Stimulated activated CD8-positive, alpha-beta memory T cell treated with anti-CD3 and anti-CD28 coated beads, Interleukin-7, amount 100 ng/mL, for 24 hours (primary cell): ENCODE results near the gene SH3RF2.
"Not testable (repeated sequence)": the region's sequence is repeated elsewhere in the genome, so short reads cannot be mapped to it uniquely, and the experiment has no call there.

ENCODE experiments used
- DNase-seq: peaks from one replicate; pipeline ENCODE4 v3.0.0-alpha.2; 2020; ENCODE audit warnings: low read depth

Gene SH3RF2

DNA sequence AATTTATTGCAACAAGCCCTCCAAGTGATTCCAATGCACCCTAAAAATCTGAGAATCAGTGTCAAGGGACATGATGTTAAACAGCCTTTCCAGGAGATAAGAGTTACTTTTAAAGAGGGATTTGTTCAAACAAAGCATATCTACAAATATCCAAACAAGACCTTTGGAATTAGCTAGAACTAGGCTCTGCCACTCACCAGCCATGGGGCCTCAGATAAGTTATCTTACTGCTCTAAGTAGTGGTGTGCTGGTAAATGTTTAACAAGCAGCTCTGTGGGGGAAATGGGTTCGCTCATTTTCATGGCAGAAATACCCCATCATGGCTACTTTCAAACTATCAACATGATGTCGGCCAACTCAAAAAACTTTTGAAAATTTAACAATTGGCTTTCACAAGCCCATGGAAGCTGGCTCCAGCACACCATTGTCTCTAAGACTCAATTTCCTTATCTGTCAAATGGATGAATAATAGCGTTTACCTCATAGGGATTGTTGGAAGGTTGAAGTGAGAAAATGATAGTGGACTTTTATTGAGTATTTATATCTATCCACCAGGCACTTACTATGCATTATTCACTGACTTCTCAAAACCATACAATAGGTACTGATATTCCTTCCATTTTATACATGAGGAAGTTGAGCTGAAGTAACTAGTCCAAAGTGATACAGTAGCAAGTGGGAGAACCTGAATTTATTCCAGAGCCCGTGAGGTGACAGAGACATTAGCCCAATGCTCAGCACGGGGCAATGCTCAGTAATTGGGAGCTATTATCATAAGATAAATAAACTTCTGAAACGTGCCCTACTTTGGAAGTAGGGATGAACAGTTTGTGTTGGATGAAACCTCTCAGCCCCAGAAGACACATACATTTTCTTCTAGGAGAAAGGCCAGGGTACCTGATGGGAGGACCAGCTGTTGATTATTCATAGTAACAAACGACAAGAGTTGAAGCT, 43.2 kb downstream of the SH3RF2 start:
- DNase-seq, result no peak

DNA sequence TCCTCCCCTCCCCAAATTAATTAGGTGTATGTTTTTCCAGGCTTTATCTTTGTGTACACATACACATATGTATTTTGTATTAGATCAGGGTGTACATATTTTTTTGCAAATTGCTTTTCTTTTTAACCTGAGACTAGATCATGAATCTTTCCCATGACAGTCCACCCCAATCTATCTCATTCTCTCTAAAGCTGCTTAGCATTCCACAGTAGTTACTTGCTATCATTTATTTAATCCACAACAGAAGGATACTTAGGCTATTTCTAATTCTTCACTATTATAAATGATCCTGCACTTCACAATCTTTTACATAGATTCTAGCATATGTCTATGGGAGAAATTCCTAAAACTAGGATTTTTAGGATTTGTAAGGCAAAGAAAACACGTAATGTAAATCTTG, 43.9 kb downstream of the SH3RF2 start:
- no peak for DNase-seq

DNA sequence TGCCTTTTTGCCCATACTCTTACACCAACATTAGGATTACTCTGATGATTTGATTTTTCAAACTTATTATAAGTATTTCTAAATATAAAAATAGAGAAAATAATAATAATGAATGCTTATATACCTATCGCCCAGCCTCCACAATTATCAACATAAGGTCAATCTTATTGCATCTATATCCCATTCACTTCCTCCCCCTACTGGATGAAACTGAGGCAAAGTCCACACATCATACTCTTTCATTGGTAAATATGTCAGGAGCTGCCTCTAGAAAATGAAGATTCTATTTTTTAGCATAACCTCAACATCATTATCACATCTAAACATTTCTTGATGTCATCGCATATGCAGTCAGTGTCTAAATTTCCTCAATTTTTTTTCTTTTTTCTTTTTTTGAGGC, 44.3 kb downstream of the SH3RF2 start:
- no peak for DNase-seq

DNA sequence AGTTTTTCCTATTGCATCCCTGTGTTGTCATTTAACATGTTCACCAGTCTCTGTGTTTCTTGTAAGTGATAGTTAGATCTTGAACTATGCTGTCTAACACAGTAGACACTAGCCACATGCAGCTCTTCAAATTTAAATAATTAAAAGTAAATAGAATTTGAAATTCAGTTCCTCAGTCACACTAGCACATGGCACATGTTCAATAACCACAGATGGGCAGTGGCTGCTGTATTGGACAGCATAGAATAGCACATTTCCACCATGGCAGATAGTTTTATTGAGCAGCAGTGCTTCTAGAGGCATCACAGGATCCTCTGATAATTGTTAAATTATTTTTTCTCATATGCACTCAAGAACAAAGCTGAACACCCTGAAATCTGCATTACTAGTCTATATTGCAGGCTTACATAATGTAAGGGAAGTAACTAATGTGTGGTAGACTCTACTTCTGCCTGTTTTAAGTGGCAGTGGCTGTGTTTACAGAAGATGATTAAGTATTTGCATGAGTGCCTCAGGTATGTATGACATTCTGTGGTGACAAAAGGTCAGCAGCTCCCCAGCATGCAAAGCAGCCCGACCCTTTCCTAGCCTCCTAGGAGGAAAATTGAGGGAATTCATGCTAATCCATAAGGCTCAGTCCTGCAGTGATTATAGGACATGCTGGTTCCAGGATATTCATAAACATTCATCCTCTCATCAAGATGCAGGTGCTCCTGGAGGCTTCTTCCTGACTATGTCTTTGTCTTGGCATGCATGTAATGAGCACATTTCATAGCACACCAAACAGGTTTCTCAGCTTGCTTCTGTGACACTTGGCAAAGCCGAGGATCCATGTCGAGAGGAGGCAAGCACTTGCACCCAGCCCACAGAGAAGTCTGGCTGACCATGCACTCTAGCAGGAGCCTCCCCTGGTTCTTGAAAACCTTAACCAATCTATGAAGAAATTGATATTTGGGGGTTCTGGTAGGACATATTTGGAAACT, 45.5 kb downstream of the SH3RF2 start:
- DNase-seq, result no peak

DNA sequence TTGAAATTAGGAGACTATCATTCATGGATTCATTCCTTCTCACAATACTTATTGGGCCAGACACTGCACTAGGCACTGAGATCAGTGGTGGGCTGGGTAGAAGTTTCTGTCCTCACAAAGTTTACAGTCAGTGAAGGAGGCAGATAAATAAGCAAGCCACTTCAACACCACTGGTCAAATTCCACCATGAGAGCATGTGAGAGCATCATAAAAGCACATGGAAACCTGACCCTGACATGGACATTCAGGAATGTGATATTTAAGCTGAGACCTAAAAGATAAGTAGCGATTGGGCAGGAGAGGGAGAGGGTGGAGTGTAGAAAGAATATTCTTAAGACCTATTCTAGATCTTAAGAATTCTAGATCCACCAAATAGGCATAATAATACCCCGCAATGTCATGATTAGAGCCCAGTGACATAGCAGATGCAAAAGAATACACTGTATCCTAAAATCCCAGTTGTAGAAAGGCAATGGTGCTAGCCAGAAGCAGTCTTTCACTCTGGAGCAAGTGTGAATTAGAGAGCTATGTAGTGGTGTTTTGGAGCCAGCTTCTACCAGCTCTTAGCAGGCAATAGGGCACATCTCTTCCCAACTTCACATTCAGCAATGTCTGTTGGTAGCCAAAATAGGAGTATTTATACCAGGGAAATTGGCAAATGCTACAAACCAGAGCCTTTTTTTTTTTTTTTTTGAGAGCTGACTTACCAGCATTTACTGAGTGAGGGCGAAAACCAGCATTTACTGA, 46.4 kb downstream of the SH3RF2 start:
- DNase-seq, result no peak

DNA sequence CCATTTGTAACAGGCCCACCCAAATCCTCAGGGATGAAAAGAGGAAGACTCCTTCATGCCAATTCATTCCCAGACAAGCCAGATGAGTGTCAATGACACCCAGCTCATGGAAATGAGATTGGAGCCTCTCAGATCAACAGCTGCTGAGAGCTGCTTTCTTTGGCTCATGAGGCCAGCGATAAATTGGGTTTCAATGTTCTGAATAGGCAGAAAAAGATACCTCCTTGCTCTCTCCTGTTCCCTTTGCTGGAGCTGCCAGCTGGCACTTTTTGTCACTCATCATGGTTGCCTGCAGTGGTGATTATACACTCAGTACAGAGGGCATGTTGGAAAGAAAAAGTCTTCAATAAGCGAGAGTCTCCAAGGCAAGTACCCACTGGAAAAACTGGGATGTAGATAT, 47.1 kb downstream of the SH3RF2 start:
- no peak for DNase-seq

DNA sequence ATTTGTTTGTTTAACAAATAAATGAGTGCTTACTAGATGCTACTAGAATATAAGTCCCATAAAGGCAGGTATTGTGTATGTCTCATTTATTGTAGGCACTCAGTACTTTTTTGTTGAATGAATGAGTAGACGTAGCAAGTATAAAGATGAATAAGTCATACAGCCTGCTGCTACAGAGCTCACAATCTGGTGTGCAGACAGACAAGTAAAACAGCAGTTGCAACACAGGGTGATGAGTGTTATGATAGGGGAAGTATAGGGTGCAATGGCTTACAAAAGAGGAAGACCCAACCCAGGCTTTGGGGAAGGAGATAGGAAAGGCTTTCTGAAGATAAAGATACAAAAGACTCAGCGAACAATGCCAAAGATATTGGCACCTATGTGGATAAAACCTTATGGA, 47.7 kb downstream of the SH3RF2 start:
- DNase-seq, result no peak

DNA sequence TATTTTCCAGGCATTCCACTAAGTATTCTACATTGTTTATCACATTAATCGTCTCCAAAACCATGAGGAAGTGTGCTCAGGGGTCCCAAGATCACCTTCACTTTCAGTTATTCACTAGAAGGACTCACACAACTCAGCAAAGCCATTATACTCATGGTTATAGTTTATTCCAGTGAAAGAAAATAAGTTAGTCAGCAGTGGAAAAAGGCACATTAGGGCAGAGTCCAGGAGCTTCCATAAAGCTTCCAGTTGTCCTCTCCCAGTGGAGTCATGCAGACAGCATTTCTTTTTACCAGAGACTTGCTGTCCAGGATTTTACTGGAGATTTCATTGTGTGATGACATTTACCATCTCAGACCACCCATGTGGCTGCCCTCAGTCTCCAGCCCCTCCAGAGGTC, 51.5 kb downstream of the SH3RF2 start:
- no peak for DNase-seq

DNA sequence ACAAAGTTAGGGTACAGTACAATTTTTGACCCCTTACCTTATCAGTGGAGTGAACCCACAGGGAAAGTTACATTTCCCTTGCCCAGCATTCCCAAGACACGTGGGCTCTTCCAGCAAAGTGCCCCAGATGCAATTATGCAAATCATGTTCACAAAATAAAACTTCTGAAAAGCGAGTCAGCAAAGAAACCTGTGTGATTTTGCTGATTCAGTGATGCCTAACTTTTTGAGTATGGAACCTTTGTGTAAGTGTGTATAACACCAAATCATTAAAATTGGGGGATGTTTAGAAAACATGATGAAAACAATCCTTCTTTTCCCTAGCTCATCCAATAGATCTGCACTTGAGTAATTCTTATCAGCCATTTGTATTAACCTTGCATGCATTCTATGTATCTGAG, 52.6 kb downstream of the SH3RF2 start:
- DNase-seq, result no peak

DNA sequence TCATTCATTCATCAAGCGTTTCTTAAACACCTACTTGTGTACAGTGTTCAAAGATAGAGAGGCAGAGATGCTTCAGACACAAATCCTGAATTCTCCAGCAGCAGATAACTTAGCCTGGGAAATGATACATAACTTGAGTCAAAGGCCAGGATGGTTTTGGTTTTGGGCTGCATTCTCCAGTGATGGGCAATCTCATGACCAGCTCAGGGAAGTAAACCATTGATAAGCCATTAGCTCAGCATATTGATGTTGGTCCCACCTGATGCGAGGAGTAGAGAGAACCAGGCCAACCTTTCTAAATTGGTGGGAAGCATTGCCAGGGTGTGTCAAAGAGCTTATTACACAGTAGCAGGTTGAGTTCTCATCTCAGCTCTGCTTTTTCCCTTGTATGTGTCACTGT, 53.0 kb downstream of the SH3RF2 start:
- no peak for DNase-seq

DNA sequence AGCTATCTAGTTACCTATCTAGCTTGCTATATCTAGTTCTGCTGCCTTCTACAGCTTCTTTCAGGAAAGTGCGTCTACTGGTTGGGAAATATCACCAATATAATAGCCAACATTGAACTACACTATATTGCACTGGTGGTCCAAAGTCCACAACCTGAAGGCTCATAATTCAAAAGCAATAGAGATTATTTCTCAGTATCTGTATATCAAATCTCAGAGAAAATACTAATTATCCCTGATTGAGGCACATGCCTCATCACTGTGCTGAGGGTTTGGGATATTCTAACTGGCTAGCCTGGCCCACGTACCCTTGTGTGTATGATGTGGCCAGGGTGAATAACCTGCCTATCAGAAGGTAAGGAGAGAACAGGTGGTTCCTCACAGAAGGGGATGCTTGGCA, 53.8 kb downstream of the SH3RF2 start:
- no peak for DNase-seq

DNA sequence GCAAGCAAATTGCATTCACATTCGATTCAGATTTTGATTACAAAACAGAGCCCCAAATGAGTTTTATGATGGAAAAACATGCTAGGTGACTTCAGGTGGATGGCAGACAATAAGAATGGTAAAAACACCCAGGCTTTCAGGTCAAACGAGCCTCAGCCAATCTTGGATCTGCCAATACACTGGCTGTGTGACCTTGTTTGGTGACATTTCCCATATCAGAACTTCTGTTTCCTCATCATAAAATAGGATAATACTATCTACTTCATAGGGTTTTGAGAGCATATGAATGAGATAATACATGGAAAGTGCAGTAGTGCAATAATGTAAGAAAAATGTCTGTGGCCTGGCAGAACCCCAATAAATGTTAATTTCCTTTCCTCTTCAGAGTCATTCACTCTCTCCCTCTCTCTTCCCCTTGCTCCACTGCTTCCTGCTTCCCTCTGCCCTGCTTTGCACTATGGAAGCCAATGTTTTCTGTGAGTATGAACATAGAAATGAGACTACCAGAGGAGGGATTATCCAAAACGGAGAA, 54.7 kb downstream of the SH3RF2 start:
- no peak for DNase-seq

DNA sequence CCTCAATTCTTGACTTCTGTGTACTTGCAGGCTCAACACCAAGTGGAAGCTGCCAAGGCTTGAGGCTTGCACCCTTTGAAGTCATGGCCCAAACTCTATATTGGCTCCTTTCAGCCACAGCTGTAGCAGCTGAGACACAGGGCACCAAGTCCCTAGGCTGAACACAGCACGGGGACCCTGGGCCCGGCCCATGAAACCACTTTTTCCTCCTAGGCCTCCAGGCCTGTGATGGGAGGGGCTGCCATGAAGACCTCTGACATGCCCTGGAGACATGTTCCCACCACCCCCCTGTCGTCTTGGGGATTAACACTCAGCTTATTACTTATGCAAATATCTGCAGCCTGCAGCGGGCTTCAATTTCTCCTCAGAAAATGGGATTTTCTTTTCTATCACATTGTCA, 57.2 kb downstream of the SH3RF2 start:
- not testable (repeated sequence) for DNase-seq

DNA sequence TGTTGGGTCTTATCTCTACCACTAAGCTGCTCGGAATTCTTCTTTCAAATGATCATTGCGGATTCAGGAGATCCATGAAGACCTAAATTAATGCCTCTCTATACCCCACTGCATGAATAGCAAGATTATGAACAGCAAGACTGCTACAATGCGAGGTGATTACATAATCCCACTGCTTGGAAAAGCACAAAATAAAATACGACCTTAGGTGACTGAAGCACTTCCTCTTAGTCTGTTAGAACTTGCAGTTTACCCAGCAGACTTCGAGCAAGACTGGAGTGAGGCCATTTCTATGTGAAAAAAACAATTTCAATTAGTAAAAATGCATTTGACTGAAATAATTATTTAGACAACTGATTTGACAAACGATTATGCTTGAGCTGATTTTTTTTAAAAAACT, 59.8 kb downstream of the SH3RF2 start:
- DNase-seq, result no peak

DNA sequence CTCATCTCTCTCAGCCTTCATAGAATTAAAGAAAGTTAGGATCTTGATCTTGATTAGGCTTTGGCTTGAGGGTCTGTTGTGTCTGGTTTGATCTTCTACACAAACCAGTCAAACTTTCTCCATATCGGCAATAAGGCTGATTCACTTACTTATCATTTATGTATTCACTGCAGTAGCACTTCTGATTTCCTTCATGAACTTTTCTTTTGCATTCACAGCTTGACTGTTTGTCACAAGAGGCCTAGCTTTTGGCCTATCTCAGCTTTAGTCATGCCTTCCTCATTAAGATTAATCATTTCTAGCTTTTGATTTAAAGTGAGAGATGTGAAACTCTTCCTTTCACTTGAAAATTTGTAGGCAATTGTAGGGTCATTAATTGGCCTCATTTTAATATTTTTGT, 62.8 kb downstream of the SH3RF2 start:
- no peak for DNase-seq

DNA sequence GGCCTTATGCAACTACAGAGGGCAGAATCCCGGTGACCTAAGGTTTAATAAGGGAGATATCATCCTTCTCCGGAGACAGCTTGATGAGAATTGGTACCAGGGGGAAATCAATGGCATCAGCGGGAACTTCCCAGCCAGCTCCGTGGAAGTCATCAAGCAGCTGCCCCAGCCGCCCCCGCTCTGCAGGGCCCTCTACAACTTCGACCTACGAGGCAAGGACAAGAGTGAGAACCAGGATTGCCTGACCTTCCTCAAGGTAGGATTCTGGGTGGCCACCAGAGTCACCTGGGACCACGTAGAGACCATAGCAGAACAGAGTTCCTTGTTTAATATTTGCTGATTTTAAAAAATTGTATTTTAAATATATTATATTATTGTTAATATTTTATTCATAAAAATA, 63.7 kb downstream of the SH3RF2 start:
- no peak for DNase-seq

DNA sequence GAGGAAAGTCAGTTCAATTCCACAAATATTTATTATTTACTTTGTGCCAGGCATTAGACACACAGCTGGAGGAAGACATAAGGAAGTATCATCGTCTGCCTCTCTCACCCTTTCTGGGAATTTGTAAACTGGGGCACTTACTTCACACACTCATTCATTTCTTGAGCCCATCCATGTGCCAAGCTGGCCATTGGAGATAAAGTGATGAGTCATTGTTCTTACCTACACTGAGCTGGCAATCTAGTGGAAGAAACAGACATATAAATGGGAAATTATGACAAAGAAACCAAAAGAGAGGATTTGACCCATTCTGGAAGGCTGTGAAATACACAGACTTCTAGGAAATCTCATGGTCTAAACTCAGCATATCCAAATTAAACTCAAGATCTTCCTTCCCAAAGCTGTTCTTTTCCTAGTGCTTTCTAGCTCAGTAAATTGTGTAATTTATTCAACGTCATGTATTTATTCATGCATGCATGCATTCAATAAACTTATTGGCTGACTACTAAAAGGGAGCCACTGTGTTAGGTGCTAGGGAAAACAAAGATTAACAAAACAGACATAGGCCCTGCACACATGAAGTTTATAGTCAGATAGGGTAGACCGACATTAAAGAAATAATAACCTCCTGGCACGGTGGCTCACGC, 65.3 kb downstream of the SH3RF2 start:
- DNase-seq, result no peak

DNA sequence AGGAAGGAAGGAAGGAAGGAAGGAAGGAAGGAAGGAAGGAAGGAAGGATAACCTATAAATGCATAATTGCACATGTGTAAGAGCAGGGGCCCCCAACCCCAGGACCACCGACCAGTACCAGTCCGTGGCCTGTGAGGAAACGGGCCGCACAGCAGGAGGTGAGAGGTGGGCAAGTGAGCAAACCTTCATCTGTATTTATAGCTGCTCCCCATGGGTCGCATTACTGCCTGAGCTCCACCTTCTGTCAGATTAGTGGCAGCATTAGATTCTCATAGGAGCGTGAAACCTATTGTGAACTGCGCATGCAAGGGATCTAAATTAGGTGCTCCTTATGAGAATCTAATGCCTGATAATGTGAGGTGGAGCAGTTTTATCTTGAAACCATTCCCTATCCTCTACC, 66.1 kb downstream of the SH3RF2 start:
- DNase-seq, result no peak

DNA sequence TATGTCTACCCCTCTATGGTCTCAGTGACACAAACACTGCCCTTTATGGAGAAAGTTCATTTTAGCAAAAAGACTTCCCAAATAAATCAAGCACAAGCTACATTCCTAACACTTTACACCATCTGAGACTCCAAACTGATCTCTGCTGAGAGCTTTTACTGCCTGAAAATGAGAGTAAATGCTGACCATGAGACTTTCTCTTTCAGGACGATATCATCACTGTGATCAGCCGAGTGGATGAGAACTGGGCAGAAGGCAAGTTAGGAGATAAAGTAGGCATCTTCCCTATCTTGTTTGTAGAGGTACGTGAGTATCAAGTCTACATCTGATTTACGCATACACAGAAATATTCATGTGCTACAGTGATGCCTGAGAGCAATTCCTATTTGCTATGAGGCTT, 67.5 kb downstream of the SH3RF2 start:
- no peak for DNase-seq

DNA sequence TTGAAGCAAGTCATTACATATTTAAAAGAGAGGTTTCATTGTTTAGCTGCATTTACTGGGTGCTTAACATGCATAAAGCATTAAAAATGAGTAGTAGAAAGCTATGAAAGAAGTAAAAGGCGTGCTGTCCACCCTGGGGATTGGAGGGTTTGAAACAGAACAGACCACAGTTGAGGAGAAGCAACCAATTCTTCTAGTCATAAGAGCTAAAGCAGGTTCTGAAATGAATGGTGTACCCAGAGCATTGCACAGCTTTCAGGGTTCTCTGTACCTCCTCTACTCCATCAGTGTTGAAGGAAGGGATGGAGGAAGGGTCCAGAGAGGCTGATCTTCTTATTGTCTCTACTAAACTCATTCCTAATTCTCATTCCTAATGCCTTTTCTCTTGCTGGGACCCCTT, 68.9 kb downstream of the SH3RF2 start:
- no peak for DNase-seq

DNA sequence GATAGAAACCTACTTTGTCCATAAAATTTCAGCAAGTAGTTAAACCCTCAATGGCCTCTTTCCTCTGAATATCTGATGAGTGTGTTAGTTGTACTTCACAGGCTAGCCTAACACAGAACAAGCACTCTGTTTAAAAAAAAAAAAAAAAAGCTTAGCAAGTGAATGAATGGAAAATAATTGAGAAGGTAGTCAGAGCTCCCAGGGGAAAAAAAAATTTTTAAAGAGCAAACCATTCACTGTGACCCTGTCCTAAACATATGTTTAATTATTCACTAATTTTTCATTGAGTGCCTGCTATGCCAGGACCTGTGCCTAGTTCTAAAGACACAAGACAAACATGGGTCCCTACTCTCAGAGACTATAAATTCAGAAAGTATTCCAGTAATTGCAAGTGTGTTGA, 69.3 kb downstream of the SH3RF2 start:
- DNase-seq, result no peak
